GM04504 (cell line): ENCODE data around the gene CFAP46.

Experiments
- DNase-seq: peaks from one replicate; pipeline ENCODE4 v3.0.0-alpha.2; 2012; ENCODE audit warnings: low read depth

Gene CFAP46

GRCh38 chr10:132942101-132943057 is at the start of gene CFAP46:
CFAP46 (minus strand) TSS chr10:132942570; CDS start chr10:132942484, 86 bp downstream.
- no peak for DNase-seq

- no peak for DNase-seq
These were observed 49.5 kb upstream of the CFAP46 start for GRCh38 chr10:132991706-132992432.

GRCh38 chr10:132990684-132991545 is 48.5 kb upstream of the CFAP46 start:
- no peak for DNase-seq

- DNase-seq, result no peak
These were observed 47.4 kb upstream of the CFAP46 start for GRCh38 chr10:132989476-132990415.

- no peak for DNase-seq
These were observed 46.6 kb upstream of the CFAP46 start for GRCh38 chr10:132988988-132989387.

GRCh38 chr10:132987671-132988571 is 45.6 kb upstream of the CFAP46 start:
- peak; percentile 92 for DNase-seq

GRCh38 chr10:132986978-132987377 is 44.6 kb upstream of the CFAP46 start:
- DNase-seq, result no peak

- no peak for DNase-seq
These were observed 44.2 kb upstream of the CFAP46 start for GRCh38 chr10:132986576-132986975.

- DNase-seq, result no peak
These were observed 43.7 kb upstream of the CFAP46 start for GRCh38 chr10:132986076-132986475.

- no peak for DNase-seq
These were observed 43.2 kb upstream of the CFAP46 start for GRCh38 chr10:132985546-132985900.

GRCh38 chr10:132984801-132985545 is 42.6 kb upstream of the CFAP46 start:
- DNase-seq, result peak; percentile 39

- no peak for DNase-seq
These were observed 41.6 kb upstream of the CFAP46 start for GRCh38 chr10:132984008-132984295.

- no peak for DNase-seq
These were observed 41.1 kb upstream of the CFAP46 start for GRCh38 chr10:132983252-132984007.

- DNase-seq, result no peak
These were observed 40.1 kb upstream of the CFAP46 start for GRCh38 chr10:132982301-132982989.

- DNase-seq, result no peak
These were observed 39.4 kb upstream of the CFAP46 start for GRCh38 chr10:132981746-132982145.

- DNase-seq, result no peak
These were observed 38.8 kb upstream of the CFAP46 start for GRCh38 chr10:132981173-132981555.

- DNase-seq, result no peak
These were observed 38.2 kb upstream of the CFAP46 start for GRCh38 chr10:132980426-132981172.
